ENCODE data around the gene SPAG7.
A peak's percentile ranks its signal among the peaks of the same experiment; 100 is the strongest.

The SPAG7 gene

DNA sequence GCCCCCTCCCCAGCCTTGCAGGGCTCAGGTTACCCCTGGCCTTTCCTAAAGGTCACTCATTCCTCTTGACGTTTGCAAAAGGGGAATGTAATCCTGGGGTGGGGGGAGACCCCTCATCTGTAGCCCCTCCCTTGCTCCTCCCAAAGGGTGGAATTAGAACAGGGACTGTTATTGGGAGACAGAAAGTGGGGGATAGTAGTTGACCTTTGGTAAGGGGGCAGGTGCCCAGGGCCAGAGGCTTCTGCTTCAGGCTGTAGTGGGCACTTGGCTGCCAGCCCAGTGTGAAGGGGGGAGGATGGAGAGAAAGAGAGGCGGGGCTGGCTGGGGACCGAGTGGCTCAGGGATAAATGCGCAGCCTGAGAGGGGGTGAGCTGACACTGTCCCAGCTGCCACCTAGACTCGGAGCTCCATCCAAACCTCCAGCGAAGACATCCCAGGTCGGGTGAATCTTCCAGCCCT lies 16.8 kb downstream of the SPAG7 start, which contains the start of gene ENO3:
Gene ENO3 (plus strand): TSS at position 374 of the 459 bp plus-strand sequence. CDS start 711 bp downstream, outside the sequence.
- peak within 1 kb of the TSS; percentile 40 for H3K4me3 ChIP-seq (replicated peaks; ENCODE audit: low read depth, low read length)
- DNase-seq (ENCODE audit: low read depth): no peak
- TF ChIP-seq CTCF (IDR thresholded peaks at IDR 0.05; ENCODE audit: low read length, missing control alignments): no peak

DNA sequence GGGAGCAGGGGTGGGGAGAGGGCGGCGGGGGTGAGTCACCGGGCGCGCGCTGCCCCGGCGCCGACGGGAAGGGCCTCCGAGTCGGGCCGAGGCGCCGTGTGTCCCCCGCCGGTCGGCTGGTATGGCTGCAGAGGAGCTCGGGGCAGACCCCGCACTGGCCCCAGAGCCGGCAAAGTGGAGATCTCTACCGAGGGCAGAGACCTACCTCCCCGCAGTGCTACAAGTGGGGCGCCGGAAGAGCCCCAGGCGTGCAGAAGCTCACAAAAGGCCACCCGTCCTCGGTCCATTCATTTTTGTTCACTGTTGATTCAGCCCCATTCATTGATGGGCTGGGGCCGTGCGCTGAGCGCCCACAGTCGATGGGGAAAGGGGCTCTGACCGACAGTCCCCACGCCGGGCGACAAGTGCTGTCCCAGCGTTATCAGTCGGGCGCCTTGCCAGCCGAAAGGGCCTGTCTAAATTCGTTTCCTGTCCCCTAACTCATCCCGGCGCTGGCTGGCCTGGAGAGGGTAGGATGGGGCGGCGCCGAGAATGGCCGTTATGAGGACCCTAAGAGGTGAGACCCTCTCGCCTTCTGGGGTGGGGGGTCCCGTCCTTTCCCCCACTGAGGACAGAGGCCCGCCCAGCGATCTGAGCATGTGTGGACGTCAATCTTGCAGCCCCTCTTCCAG lies 17.4 kb downstream of the SPAG7 start:
- no peak for DNase-seq (ENCODE audit: low read depth)

DNA sequence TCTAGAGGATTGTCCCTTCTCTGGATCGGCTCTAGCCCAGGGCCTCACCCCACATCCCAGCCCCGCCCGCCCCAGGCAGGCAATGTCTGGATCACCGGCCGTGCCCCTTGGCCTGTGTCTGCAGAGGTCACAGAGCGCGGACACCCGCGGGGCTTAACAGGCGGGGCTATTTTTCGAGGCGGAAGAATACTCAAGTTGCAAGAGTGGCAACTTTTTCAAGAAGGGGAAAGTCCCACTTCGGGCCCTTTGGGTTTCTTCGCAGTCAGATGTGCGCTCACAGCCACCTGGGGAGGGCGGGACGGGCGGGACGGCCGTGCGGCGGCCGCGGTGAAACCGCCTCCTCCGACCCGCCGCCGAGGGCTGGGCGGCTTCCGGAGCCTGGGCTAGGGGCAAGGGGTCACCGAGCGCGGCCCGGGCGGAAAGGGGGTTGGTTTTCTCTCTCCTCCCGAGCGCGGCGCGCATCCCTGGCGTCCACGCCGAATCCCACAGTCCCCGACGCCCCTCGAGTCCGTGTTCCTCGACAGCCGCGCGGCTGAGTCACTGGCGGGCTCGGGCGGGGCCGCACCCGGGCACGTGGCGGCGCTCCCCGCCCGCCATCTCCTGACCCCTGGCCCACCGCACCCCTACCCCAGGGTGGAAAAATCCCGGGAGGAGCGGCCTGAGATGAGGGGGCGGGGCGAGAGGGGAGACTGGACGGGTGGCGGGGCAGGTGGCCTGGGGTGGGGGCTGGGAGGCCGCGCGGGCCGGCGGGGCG lies 18.1 kb downstream of the SPAG7 start:
- DNase-seq (ENCODE audit: low read depth): peak; percentile 69
- peak overlapping the region; percentile 95 for H3K4me3 ChIP-seq (replicated peaks; ENCODE audit: low read depth, low read length)
- TF ChIP-seq CTCF (IDR thresholded peaks at IDR 0.05; ENCODE audit: low read length, missing control alignments): no peak

More for the DNA sequence above, 17.4 kb downstream of the SPAG7 start:
- H3K4me3 ChIP-seq (replicated peaks; ENCODE audit: low read depth, low read length): peak overlapping the region; percentile 40
- no peak for TF ChIP-seq CTCF (IDR thresholded peaks at IDR 0.05; ENCODE audit: low read length, missing control alignments)

DNA sequence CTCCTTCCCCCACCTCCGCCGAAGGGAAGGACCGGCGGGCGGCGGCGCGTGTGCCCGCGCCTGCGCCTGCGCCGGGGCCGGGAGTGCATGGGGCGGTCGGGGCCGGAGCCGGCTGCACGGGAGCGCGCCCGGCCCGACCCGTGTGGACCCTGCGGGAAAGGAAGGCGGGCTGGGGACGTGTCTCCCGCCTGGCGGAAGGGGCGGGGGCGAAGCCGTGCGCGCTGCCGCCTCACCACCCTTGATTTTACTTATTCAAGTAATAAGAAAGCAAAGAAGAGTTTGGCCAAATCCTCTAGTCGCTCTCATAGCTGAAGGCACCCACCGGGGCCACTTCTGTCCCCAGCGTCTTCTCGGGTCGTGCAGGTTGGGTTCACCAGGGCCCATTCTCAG lies 18.7 kb downstream of the SPAG7 start:
- peak; percentile 89 for DNase-seq (ENCODE audit: low read depth)
- TF ChIP-seq CTCF (IDR thresholded peaks at IDR 0.05; ENCODE audit: low read length, missing control alignments): no peak
- peak overlapping the region; percentile 95 for H3K4me3 ChIP-seq (replicated peaks; ENCODE audit: low read depth, low read length)

DNA sequence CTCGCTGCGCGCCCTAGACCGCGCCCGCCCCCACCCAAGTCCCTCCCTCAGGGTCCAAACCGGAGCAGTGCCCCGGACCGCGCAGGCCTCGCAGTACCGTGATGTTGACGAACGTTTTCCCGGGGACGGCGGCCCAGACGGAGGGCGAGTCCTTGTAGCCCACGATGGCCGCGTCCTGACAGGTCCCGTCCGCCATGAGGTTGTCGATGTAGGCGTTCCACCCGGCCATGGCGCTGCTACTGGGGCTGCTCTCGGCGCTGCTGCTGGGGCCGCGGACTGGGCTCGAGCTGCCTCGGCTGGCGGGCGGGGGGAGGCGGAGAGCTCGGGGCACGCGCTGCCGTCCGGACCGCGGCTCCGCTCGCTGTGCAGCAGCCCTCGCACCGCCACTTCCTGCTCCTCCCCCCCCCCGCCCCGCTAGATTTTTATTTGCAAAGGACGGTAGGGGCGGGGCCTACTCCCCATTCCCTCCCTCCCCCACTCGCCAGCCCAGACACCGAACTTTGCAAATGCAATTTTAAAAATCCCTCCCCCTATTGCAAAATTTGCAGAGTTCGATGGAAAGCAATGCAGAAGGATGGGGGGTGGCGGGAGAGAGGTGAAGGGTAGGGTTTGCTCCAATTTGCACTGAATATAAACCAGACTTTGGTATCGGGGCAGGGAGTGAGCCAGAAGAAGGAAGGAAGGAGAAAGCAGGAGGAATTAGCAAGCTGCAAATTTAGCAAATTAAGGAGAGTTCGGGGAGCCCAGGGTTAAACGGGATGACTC lies 19.3 kb downstream of the SPAG7 start, which contains the start of gene PFN1:
Gene PFN1 (minus strand): TSS at position 365 of the 765 bp plus-strand sequence. CDS start 136 bp downstream, at position 229.
- DNase-seq (ENCODE audit: low read depth): peak; percentile 96
- H3K4me3 ChIP-seq (replicated peaks; ENCODE audit: low read depth, low read length): peak within 1 kb of the TSS; percentile 95
- no peak for TF ChIP-seq CTCF (IDR thresholded peaks at IDR 0.05; ENCODE audit: low read length, missing control alignments)

- no peak for TF ChIP-seq CTCF (IDR thresholded peaks at IDR 0.05; ENCODE audit: low read length, missing control alignments)
- peak; percentile 52 for DNase-seq (ENCODE audit: low read depth)
- H3K4me3 ChIP-seq (replicated peaks; ENCODE audit: low read depth, low read length): peak overlapping the region; percentile 95
Measured at GRCh38 chr17:4947411-4948165, 20.0 kb downstream of the SPAG7 start.

All from fibroblast of pulmonary artery (primary cell).